LNCAP (cell line): ENCODE measurements around the gene KCNJ13.

ENCODE experiments used
- TF ChIP-seq, protein P1 (sequence below): fragments of 450-650 bp; IDR thresholded peaks from 2 replicates; pipeline ENCODE4 v1.5.1; 2017; ENCODE audit warnings: mild to moderate bottlenecking

Gene KCNJ13

GRCh38 chr2:232776435-232776834 lies at the start of gene KCNJ13:
Gene KCNJ13 (minus strand): TSS chr2:232776565. CDS start chr2:232771362, 5,203 bp downstream.
- TF ChIP-seq, protein P1, sequence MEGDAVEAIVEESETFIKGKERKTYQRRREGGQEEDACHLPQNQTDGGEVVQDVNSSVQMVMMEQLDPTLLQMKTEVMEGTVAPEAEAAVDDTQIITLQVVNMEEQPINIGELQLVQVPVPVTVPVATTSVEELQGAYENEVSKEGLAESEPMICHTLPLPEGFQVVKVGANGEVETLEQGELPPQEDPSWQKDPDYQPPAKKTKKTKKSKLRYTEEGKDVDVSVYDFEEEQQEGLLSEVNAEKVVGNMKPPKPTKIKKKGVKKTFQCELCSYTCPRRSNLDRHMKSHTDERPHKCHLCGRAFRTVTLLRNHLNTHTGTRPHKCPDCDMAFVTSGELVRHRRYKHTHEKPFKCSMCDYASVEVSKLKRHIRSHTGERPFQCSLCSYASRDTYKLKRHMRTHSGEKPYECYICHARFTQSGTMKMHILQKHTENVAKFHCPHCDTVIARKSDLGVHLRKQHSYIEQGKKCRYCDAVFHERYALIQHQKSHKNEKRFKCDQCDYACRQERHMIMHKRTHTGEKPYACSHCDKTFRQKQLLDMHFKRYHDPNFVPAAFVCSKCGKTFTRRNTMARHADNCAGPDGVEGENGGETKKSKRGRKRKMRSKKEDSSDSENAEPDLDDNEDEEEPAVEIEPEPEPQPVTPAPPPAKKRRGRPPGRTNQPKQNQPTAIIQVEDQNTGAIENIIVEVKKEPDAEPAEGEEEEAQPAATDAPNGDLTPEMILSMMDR: no peak

GRCh38 chr2:232817756-232818155 lies 41.4 kb upstream of the KCNJ13 start:
- TF ChIP-seq, protein P1: no peak

DNA sequence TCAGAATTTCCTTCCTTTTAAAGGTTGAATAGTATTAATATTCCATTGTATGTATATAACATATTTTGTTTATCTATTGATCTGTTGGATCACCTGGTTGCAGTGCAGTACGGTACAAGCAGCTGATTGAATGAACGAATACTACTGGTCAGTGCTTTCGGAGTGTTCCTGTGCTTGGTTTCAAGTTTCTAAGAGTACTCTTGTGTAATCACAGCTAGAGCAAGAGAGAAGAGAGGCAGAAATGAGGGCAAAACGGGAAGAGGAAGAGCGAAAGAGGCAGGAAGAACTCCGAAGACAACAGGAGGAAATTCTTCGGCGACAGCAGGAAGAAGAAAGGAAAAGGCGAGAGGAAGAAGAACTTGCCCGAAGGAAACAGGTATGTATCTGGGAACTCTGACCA lies 40.3 kb upstream of the KCNJ13 start:
- TF ChIP-seq, protein P1: no peak

DNA sequence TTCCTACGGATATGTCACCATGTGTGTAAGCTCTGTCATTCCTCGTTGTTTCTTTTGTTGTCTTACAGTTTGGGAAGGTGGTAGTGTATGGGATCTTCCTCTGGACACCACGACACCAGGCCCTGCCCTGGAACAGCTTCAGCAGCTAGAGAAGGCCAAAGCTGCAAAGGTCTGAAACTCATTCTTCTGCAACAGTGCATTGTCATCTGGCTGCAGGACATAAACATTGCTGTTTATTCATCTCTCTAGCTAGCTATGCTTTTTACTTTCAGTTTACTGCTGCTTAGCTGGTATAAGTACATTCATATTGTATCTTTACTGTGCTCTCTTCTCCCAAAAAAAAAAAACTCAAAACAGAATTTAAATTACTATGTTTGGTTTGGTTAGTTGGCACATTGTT lies 39.2 kb upstream of the KCNJ13 start:
- TF ChIP-seq, protein P1: no peak

DNA sequence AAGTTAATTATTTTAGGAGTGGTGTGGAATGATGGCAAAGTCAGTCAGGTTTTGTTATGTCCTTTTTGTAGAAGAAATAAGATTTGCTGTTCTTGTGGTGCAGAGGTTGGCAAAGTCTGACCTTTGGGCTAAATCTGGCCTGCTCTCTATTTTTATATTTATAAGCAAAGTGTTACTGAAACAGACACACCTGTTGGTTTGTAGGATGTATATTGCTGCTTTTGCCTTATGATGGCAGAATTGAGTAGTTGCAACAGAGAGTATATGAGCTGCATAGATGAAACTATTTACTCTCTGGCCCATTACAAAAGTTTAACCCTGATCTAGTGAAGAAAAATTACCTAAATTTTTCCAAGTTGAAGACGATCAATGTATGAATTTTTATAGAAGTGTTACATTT lies 34.1 kb upstream of the KCNJ13 start:
- TF ChIP-seq, protein P1: no peak

DNA sequence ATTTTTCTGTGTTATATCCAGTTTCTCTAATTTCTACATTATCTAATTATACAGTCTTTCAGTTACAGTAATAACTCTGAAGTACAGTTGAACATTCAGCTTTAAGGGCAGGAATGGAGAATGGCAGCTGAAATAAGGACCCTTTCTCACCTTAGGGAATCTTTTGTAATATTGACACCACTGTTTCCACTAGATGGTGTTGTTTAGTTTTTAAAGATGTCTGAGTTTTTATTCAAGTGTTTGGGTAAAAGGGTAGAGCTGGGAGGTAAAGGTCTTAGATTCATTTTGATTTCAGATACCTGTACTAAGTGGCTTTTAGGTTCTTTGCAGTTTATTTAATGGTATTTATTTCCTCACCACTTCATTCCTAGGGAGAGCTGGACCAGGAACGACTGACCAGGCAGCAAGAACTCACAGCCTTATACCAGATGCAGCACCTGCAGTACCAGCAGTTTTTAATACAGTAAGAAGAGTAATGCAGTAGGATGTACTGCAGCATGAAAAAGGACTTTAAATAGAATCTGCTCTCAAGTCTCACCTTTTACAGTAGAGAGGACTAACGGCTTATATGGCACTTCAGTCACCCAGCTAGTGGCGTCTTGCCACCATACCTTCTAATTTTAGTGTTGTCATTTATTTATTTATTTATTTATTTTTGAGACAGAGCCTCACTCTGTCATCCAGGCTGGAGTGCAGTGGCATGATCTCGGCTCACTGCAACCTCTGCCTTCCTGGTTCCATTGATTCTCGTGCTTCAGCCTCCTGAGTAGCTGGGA lies 33.2 kb upstream of the KCNJ13 start:
- TF ChIP-seq, protein P1: no peak

DNA sequence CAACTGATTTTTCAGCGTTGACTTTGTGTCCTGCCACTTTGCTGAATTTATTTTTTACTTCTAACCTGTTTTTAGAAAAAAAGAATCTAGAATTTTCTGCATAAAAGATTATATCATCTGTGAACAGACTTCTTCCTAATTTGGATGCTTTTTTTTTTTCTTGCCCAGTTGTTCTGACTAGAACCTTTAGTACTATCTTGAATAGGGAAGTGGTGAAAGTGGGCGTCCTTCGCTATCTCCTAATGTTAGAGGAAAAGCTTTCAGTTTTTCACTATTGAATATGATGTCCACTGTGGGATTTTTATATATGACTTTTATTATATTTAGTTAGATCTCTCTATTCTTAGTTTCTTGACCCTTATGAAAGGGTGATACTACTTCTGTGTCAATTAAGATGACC lies 25.7 kb upstream of the KCNJ13 start:
- TF ChIP-seq, protein P1: no peak

DNA sequence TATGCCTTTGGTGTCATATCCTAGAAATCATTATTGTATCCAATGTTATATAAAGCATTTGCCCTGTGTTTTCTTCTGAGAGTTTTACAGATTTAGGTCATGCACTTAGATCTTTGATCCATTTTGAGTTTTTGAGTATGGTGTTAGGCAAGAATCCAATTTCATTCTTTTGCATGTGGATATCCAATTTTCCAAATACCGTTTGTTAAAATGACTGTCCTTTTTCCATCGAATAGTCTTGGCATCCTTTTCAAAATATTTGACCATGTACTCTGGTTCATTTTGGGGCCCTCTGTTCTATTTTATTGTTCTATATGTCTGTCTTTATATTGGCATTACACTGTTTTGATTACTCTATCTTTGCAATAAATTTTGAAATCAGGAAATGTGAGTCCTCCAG lies 23.8 kb upstream of the KCNJ13 start:
- TF ChIP-seq, protein P1: no peak
